Panc1 (cell line): Measurements from ENCODE around the gene RPS24. TPM values are rescaled to one million over a fixed set of nuclear protein-coding genes. Genes with fewer than 3 reads are reported as not detected.

Experiments
- ATAC-seq: fragments of 200-7000 bp; cut with Tn5 transposase; 2 replicates; pipeline ENCODE4 v1.9.1; 2020; ENCODE audit warnings: mild to moderate bottlenecking, moderate library complexity
- BruUV-seq: library from RNA; stranded (reverse); fragments of 400-500 nt; replicated peaks from 2 replicates; lab custom pipeline; 2021; lab: Mats Ljungman, UMichigan
- CTCF ChIA-PET: fragments of 300-600 bp; sonication (Branson Sonifier 250); formaldehyde crosslinking; loops from one replicate; lab custom pipeline; 2022; ENCODE audit warnings: antibody characterized with exemption; lab: Charles Lee
- POLR2A ChIA-PET: fragments of 300-600 bp; sonication (Branson Sonifier 250); formaldehyde crosslinking; loops from one replicate; lab custom pipeline; 2022; ENCODE audit warnings: antibody characterized with exemption; lab: Charles Lee
- DNase-seq: peaks from one replicate; pipeline ENCODE4 v3.0.0-alpha.2; 2010; ENCODE audit warnings: low read depth, low spot score
- H3K27ac ChIP-seq: 2 replicates; pipeline ENCODE4 v1.5.1; 2011; ENCODE audit warnings: mild to moderate bottlenecking, low read length, inconsistent platforms
- H3K27me3 ChIP-seq: fragments of 200-500 bp; sonication (Bioruptor generic); 2 replicates; pipeline ENCODE4 v1.6.0; 2014; ENCODE audit warnings: low read length, inconsistent platforms; ENCODE audit not compliant: control insufficient read depth, insufficient read depth
- H3K36me3 ChIP-seq: fragments of 200-500 bp; sonication (Bioruptor generic); 2 replicates; pipeline ENCODE4 v1.5.1; 2014; ENCODE audit warnings: inconsistent platforms, mild to moderate bottlenecking, low read length, moderate library complexity; ENCODE audit not compliant: control insufficient read depth, insufficient read depth
- H3K4me1 ChIP-seq: 2 replicates; pipeline ENCODE4 v1.5.1; 2011; ENCODE audit warnings: inconsistent platforms, mild to moderate bottlenecking, low read length, moderate library complexity; ENCODE audit not compliant: control insufficient read depth, insufficient read depth
- H3K4me3 ChIP-seq, 2 experiments: 2 replicates each; pipeline ENCODE4 v1.5.1; 2011 to 2012; ENCODE audit warnings: low read depth in 2 of 2, low read length in 2 of 2, mild to moderate bottlenecking in 2 of 2, inconsistent platforms in 1 of 2, moderate library complexity in 1 of 2
- H3K9me3 ChIP-seq: fragments of 200-500 bp; sonication (Bioruptor generic); 2 replicates; pipeline ENCODE4 v1.5.1; 2014; ENCODE audit warnings: low read depth, mild to moderate bottlenecking, inconsistent platforms, low read length, moderate library complexity; ENCODE audit not compliant: control insufficient read depth, insufficient read depth
- POLR2AphosphoS5 ChIP-seq: IDR thresholded peaks from 2 replicates; pipeline ENCODE4 v1.6.1; 2012; ENCODE audit warnings: mild to moderate bottlenecking, low read depth, low read length, moderate library complexity
- SIN3A ChIP-seq: IDR thresholded peaks from 2 replicates; pipeline ENCODE4 v1.6.1; 2012; ENCODE audit warnings: low read depth, mild to moderate bottlenecking, low read length, moderate library complexity, borderline replicate concordance; ENCODE audit not compliant: insufficient read depth
- TCF7L2 ChIP-seq: IDR thresholded peaks from 2 replicates; pipeline ENCODE4 v1.6.1; 2011; ENCODE audit warnings: mild to moderate bottlenecking, low read depth, low read length, inconsistent platforms
- in situ Hi-C: cut with HindIII; loops from 2 replicates; pipeline ENCODE4 v1.10.0; 2016; ENCODE audit warnings: low sequenced_read_pairs, low pct_unique_long_range_greater_than_20kb
- intact Hi-C: fragments of 100-400 bp; cut with micrococcal nuclease; formaldehyde crosslinking; loops from one replicate; pipeline ENCODE4 v1.10.0; 2022; ENCODE audit not compliant: unreplicated experiment
- total RNA-seq: library from RNA; stranded (reverse); gene quantifications from one replicate; pipeline ENCODE4 v1.2.1, GENCODE V29; 2021; ENCODE audit not compliant: unreplicated experiment
- TF ChIP-seq, protein P1 (sequence below): fragments of 450-650 bp; IDR thresholded peaks from 2 replicates; pipeline ENCODE4 v1.5.1; 2017; ENCODE audit warnings: mild to moderate bottlenecking
- TF ChIP-seq, protein P2 (sequence below), 2 experiments: IDR thresholded peaks; 2 replicates each; pipeline ENCODE4 v1.6.1; 2011 to 2012; ENCODE audit warnings: low read depth in 2 of 2, control low read depth in 1 of 2, low read length in 1 of 2, mild to moderate bottlenecking in 1 of 2, moderate library complexity in 1 of 2; ENCODE audit not compliant: insufficient read depth in 1 of 2

RPS24 gene
- total RNA-seq, 1 experiment from 2014 or later, result 1,400 TPM

DNA sequence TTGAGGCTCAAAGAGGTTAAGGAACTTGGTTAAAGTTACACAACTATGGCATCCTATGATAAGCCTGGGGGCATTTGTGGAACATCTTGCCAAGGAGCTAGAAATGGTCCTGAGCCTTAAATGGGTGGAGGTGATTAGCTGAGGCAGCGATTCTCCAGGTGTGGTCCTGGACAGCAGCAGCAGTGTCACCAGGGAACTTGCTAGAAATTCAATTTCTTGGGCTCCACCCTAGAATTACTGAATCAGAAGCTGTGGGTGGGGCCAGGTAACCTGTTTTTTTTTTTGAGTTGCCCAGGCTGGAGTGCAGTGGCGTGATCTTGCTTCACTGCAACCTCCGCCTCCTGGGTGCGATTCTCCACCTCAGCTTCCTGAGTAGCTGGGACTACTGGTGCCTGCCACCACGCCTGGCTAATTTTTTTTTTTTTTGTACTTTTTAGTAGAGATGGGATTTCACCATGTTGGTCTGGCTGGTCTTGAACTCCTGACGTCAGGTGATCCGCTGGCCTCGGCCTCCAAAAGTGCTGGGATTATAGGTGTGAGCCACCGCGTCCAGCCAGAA, 13.1 kb downstream of the RPS24 start:
- Histone ChIP-seq H3K27ac (no peak overlapping the region), H3K4me1 (peaks cover 16% of the 10 kb centered on the region), H3K9me3 (no peaks in the 10 kb centered on the region), H3K36me3 (peaks cover 7% of the 10 kb centered on the region; the same call in 1 of the 2 replicates), H3K27me3 (no peaks in the 10 kb centered on the region), H3K4me3 (no peak overlapping the region)
- ATAC-seq (no peak), DNase-seq (no peak)
- CTCF ChIA-PET, result interaction anchor here (0.6 to 1.3 kb wide), 6 partner anchors 27 to 1148 kb away, joined by 3 to 8 read pairs (median 3); no protein-coding TSS in a partner anchor
- no TSS peak for BruUV-seq
- intact Hi-C loops (loop anchor here (2.0 to 5.0 kb wide), 3 partner anchors 118 to 1151 kb away; no protein-coding TSS in a partner anchor), in situ Hi-C loops (no loop called here)
- POLR2A ChIA-PET, result interaction anchor here (0.6 to 0.7 kb wide), 2 partner anchors 22 to 1106 kb away, joined by 3 to 8 read pairs; no protein-coding TSS in a partner anchor
- TF ChIP-seq POLR2AphosphoS5, result no peak
- TF ChIP-seq, protein P1, sequence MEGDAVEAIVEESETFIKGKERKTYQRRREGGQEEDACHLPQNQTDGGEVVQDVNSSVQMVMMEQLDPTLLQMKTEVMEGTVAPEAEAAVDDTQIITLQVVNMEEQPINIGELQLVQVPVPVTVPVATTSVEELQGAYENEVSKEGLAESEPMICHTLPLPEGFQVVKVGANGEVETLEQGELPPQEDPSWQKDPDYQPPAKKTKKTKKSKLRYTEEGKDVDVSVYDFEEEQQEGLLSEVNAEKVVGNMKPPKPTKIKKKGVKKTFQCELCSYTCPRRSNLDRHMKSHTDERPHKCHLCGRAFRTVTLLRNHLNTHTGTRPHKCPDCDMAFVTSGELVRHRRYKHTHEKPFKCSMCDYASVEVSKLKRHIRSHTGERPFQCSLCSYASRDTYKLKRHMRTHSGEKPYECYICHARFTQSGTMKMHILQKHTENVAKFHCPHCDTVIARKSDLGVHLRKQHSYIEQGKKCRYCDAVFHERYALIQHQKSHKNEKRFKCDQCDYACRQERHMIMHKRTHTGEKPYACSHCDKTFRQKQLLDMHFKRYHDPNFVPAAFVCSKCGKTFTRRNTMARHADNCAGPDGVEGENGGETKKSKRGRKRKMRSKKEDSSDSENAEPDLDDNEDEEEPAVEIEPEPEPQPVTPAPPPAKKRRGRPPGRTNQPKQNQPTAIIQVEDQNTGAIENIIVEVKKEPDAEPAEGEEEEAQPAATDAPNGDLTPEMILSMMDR, result no peak
- TF ChIP-seq, protein P2, sequence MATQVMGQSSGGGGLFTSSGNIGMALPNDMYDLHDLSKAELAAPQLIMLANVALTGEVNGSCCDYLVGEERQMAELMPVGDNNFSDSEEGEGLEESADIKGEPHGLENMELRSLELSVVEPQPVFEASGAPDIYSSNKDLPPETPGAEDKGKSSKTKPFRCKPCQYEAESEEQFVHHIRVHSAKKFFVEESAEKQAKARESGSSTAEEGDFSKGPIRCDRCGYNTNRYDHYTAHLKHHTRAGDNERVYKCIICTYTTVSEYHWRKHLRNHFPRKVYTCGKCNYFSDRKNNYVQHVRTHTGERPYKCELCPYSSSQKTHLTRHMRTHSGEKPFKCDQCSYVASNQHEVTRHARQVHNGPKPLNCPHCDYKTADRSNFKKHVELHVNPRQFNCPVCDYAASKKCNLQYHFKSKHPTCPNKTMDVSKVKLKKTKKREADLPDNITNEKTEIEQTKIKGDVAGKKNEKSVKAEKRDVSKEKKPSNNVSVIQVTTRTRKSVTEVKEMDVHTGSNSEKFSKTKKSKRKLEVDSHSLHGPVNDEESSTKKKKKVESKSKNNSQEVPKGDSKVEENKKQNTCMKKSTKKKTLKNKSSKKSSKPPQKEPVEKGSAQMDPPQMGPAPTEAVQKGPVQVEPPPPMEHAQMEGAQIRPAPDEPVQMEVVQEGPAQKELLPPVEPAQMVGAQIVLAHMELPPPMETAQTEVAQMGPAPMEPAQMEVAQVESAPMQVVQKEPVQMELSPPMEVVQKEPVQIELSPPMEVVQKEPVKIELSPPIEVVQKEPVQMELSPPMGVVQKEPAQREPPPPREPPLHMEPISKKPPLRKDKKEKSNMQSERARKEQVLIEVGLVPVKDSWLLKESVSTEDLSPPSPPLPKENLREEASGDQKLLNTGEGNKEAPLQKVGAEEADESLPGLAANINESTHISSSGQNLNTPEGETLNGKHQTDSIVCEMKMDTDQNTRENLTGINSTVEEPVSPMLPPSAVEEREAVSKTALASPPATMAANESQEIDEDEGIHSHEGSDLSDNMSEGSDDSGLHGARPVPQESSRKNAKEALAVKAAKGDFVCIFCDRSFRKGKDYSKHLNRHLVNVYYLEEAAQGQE (IDR thresholded peaks at IDR 0.05; ENCODE audit: insufficient read depth in 1 of 2, low read depth in 2 of 2, low read length in 1 of 2), result no peak
- TF ChIP-seq SIN3A, result no peak

DNA sequence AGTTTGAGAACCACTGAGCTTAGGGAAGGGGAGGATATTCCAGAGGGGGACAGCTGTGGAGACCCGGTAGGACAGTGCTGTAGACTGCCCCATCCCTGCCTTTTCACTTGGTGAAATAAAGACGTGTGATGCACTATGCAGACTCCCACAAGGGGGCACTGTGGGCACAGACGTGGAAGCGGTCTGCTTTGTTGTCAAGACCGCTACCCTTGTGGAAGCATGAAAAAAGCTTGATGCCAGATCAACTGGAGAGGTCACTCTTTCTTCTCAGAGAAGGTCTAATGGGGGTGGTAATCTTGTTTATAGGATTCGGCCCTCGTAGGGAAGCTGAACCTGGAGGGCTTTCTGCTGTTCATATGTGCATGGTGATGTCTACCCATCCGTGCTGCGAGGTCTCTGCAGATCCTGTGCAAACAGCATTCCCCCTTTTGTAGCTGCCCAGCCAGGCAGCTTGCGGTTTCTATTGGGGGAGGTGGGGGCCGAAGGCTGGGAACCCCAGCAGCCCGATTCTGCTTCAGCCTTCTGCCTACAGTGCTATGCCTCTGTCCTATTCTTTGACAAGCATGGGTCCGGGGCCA, 13.7 kb downstream of the RPS24 start:
- no peak overlapping the region for H3K4me3 ChIP-seq
- 0 out of 2 replicates have a peak, but pooled peaks cover 2% of the 10 kb centered on the region for H3K36me3 ChIP-seq
- H3K4me1 ChIP-seq, result peaks cover 16% of the 10 kb centered on the region
- no peak overlapping the region for H3K27ac ChIP-seq
- ATAC-seq (peak; percentile 75), DNase-seq (peak; percentile 79)
- H3K27me3 ChIP-seq, result no peaks in the 10 kb centered on the region
- intact Hi-C loops (loop anchor here (2.0 to 5.0 kb wide), 3 partner anchors 117 to 1150 kb away; no protein-coding TSS in a partner anchor), in situ Hi-C loops (no loop called here)
- CTCF ChIA-PET, result interaction anchor here (0.6 to 1.3 kb wide), 7 partner anchors 84 to 1147 kb away, joined by 3 to 4 read pairs (median 3); no protein-coding TSS in a partner anchor
- TF ChIP-seq, protein P2 (IDR thresholded peaks at IDR 0.05; ENCODE audit: insufficient read depth in 1 of 2, low read depth in 2 of 2, low read length in 1 of 2), result no peak
- peak; percentile 93 for TF ChIP-seq TCF7L2
- TF ChIP-seq, protein P1, result peak; percentile 97
- POLR2A ChIA-PET, result no interaction called here
- no peaks in the 10 kb centered on the region for H3K9me3 ChIP-seq
- BruUV-seq, result no TSS peak
